HG02571 (cell line): ENCODE data around the gene UTY.

ENCODE experiments used
- ATAC-seq: cut with Tn5 transposase; IDR thresholded peaks from one replicate; pipeline ENCODE4 v1.9.1; 2021; ENCODE audit warnings: mild to moderate bottlenecking, moderate library complexity; ENCODE audit not compliant: unreplicated experiment

Gene UTY

GRCh38 chrY:13416869-13417661, 62.8 kb downstream of the UTY start:
- no peak for ATAC-seq

GRCh38 chrY:13415556-13415955, 64.3 kb downstream of the UTY start:
- no peak for ATAC-seq

- ATAC-seq = no peak
Observed at GRCh38 chrY:13398876-13399275, 81.0 kb downstream of the UTY start.

DNA sequence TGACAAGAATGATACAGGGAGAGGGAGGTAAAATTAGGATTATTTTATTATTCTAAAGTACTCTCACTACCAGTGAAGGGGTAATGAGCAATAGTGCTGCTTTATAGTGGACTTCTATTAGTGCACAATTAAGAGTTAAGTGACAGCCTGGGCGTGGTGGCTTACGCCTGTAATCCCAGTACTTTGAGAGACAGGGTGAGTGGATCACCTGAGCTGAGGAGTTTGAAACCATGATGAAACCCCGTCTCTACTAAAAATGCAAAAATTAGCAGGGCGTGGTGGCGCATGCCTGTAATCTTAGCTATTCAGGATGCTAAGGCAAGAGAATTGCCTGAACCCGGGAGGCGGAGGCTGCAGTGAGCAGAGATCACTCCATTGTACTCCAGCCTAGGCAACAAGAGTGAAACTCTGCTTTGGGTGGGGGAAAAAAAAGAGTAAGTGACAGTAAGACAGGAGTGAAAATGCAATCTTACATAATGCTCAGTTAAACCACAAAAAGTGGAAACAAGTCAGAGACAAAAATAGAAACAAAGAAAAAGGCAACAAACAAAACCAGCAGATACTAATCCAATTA, 98.6 kb downstream of the UTY start:
- ATAC-seq = no peak

DNA sequence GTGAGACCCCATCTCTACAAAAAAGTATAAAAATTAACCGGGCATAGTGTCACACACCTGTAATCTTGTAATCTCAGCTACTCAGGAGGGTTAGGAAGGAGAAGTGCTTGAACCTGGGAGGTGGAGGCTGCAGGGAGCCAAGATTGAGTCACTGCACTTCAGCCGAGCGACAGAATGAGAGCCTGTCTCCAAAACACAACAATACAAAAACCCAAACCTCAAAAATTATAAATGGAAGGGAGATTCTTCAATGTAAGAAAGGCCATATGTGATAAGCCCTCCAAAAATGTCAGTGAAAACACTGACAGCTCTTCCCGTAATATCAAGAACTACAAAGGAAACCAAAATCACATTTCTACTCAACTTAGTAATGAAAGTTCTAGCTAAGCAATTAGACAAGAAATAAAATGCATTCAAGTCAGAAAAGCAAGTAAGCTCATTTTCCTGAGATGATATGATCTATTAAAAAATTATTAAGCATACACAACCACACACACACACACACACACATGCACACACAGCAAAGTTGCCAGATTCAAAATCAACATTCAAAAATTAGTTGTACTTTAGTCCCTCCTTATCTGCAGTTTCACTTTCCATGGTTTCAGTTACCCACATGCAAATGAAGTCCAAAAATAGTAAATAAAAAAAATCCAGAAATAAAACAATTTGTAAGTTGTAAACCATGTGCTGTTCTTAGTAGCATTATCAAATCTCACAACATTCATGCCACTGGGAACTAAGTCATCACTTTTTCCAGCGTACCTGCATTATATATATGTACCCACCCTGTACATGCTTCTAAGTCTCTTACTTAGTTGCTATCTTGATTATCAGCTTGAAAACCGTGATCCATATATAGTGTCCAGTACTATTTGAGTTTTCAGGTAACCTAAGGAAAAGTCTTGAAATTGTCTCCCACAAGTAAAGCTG, 108.7 kb downstream of the UTY start:
- ATAC-seq = no peak

DNA sequence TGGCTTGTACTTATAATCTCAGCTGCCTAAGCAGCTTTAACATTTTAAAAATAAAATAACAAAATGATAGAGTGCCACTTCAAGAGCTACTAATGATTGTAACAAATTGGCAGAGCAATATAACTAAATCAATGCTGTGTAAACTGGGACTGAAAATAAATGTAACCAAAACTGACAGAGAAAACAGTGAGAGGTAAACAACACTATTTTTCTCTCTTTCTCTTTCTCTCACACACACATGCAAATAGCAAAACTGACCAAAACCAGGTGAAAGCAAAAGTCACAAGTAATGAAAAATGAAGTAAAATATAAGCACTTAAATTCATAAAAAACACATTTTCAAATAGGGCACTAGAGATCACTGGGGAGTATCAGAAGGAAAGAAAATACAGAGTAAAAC, 109.6 kb downstream of the UTY start:
- ATAC-seq = no peak

DNA sequence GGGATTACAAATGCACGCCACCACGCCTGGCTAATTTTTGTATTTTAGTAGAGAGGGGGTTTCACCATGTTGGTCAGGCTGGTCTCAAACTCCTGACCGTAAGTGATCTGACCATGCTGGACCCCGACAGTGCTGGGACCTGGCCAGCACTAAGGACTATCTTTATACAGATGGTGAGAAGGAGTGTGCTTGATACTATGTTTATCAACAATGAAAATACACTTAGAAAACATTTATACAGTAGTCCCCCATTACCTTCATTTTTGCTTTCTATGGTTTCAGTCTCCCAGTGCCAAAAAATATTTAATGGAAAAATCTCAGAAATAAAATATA, 111.4 kb downstream of the UTY start:
- no peak for ATAC-seq

GRCh38 chrY:13363641-13364040, 116.2 kb downstream of the UTY start:
- no peak for ATAC-seq

DNA sequence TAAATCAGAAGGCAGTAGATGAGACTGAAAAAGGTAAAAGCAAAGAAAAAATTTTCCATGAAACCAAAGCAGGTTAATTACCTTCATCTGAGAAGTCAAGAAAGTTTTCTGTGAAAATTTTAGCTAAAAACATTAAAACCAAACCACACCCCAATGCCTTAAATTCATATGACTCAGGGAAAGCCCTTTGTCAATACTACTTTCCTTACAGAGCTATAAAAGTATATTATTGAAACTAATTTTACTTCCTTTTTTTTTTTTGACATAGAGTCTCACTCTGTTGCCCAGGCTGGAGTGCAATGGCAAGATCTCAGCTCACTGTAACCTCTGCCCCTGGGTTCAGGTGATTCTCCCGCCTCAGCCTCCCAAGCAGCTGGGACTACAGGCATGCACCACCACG, 117.2 kb downstream of the UTY start:
- no peak for ATAC-seq

DNA sequence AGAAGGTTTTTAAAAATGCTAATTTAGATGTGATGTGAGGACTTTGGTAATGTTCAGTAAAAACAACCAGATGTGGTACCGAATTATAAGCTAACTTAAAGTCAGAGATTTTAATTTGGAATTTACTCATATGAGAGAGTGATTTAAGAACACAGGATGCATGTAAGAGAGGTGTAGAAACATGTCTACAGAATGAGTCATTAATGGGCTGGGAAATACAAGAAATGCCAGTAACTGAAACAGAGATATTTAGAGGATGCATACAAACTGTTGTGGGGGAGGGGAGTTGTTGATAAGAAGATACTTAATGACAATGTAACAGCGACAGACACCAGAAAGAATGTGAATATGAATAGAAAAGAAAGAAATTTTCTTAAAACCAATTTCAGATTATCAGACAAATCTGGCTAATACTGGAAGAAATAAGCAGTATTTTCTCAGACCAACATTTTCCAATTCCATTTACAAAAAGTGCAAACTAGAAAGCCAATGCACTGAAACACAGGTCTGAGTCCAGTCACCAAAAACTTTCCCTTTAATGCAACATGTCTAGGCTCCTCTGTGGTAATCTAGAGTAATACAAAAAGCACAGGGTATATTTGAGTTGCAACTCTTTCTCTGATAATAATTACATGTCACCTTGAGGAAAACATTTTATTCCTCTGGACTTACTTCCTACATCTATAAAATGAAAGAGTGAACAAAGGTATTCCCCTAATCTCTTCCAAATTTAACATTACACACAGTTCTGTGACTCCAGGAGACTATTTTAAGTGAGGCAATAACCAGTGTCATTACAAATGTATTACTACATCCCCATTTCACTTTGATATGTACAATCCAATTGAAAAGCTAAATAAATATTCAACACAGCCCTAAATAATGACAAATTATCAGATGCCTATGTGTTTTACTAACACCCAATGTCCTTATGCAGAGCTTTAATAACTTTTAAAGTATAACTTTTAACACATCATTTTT, 117.9 kb downstream of the UTY start:
- ATAC-seq = no peak

DNA sequence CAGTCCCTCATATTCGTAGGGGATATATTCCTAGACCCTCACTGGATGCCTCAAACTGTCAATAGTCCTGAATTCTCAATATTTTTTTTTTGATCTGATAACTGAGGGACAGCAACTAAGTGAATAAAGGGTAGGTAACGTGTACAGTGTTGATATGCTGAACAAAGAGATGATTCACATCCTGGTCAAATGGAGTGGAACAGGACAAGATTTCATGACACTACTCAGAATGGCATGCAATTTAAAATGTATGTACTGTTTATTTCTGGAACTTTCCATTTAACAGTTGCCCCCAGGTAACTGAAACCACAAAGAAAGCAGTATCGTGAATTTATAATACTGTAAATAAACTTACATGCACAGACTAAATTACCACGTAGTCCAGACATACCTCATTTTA, 128.4 kb downstream of the UTY start:
- ATAC-seq = no peak

- ATAC-seq = no peak
Observed at GRCh38 chrY:13347106-13347505, 132.7 kb downstream of the UTY start.

- no peak for ATAC-seq
Observed at GRCh38 chrY:13345549-13345948, 134.3 kb downstream of the UTY start.

- ATAC-seq = no peak
Observed at GRCh38 chrY:13343307-13343946, 136.4 kb downstream of the UTY start.

- ATAC-seq = no peak
Observed at GRCh38 chrY:13339939-13340338, 139.9 kb downstream of the UTY start.

DNA sequence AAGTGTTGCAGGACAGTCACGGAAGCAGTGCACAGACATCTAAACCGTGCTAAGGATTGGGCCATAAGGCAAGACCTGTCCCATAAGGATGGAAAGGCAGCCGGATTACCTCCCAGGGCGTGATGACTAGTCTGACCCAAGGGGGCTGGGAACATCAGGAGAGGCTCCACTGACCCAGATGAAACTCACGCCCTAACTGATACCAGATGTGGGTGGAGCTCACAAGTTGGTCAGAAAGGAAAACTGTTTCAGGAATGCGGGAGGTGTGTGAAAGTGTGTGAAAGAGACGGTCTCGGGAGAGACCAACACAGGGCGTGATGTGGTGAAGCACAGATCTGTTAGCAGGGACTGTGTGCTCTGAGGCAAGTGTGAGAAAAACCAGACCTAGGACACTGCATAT, 140.5 kb downstream of the UTY start:
- ATAC-seq = no peak

DNA sequence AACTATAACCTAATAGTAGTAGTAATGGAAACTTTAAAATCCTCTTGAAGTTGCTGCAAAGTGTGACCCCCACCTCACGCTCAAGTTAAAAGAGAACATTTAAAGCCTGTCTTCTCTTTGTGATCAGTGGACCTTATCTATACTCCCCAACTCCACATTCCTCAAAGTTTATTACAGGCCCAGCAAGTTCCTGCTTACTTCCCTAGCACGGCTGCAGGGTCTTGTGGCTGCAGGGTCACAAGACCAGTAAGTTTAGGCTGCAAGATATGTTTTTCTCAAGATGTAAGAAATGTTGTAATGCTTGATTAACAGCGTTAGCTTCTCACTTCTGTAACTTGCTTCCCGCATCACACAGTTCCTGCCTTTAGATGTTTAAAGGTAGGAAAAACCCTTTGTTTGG, 141.1 kb downstream of the UTY start:
- no peak for ATAC-seq

DNA sequence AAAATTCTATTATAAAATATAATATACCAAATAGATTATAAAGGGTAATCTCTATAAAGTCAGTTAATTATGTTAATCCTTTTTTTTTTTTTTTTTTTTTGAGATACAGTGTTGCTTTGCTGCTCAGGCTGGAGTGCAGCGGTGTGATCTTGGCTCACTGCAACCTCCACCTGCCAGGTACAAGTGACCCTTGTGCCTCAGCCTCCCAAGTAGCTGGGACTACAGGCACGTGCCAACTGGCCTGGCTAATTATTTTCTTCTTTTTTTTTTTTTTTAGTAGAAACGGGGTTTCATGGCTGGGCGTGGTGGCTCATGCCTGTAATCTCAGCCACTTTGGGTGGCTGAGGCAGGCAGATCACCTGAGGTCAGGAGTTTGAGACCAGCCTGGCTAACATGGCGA, 141.9 kb downstream of the UTY start:
- no peak for ATAC-seq

GRCh38 chrY:13333791-13334190, 146.0 kb downstream of the UTY start:
- no peak for ATAC-seq

- no peak for ATAC-seq
Observed at GRCh38 chrY:13330651-13331050, 149.2 kb downstream of the UTY start.
